ENCODE data around the gene KCNK17.

The KCNK17 gene

DNA sequence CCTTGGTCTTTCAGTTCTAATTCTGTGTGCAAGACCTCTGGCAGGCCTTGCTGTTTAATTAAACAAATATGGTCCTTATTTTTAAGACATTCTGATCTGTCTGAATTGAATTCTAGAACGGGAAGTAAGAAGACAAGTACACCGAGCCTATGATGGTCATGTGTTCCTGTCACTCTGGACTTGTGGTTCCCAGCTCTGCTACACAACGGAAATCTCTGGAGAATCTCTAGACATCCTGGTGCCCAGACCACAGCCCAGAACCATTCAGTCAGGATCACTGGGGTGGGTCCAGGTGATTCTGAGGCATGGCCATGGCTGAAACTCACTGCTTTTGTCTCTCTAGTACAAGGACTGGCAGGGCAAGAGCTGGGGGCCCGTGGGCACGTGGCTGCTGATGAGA is 24.2 kb upstream of the KCNK17 start:
- Histone ChIP-seq H3K4me3 (ENCODE audit: low read length, poor library complexity, severe bottlenecking) (no peak overlapping the region), H3K27me3 (ENCODE audit: insufficient read depth, low read length, poor library complexity, severe bottlenecking) (no peaks in the 10 kb centered on the region), H3K9me2 (replicated peaks; ENCODE audit: low read depth, low read length) (no peaks in the 10 kb centered on the region), H3K36me3 (ENCODE audit: insufficient read depth, low read length) (no peaks in the 10 kb centered on the region), H3K9ac (ENCODE audit: low read depth, low read length, poor library complexity, severe bottlenecking) (no peak overlapping the region), H2AFZ (ENCODE audit: low read length) (no peak overlapping the region), H3K4me1 (ENCODE audit: insufficient read depth, low read length, poor library complexity, severe bottlenecking) (peaks cover 87% of the 10 kb centered on the region), H3K9me3 (ENCODE audit: insufficient read depth, low read depth, low read length) (no peaks in the 10 kb centered on the region), H3F3A (ENCODE audit: low read depth) (peaks cover 11% of the 10 kb centered on the region), H3K79me2 (ENCODE audit: insufficient read depth, low read length) (no peaks in the 10 kb centered on the region), H3K4me2 (ENCODE audit: low read depth, low read length, poor library complexity, severe bottlenecking) (no peak overlapping the region), H4K20me1 (ENCODE audit: insufficient read depth, low read length, poor library complexity, severe bottlenecking) (no peaks in the 10 kb centered on the region)
- TF ChIP-seq EZH2phosphoT487 (IDR thresholded peaks at IDR 0.05; ENCODE audit: borderline replicate concordance) = no peak
- TF ChIP-seq, protein P1, sequence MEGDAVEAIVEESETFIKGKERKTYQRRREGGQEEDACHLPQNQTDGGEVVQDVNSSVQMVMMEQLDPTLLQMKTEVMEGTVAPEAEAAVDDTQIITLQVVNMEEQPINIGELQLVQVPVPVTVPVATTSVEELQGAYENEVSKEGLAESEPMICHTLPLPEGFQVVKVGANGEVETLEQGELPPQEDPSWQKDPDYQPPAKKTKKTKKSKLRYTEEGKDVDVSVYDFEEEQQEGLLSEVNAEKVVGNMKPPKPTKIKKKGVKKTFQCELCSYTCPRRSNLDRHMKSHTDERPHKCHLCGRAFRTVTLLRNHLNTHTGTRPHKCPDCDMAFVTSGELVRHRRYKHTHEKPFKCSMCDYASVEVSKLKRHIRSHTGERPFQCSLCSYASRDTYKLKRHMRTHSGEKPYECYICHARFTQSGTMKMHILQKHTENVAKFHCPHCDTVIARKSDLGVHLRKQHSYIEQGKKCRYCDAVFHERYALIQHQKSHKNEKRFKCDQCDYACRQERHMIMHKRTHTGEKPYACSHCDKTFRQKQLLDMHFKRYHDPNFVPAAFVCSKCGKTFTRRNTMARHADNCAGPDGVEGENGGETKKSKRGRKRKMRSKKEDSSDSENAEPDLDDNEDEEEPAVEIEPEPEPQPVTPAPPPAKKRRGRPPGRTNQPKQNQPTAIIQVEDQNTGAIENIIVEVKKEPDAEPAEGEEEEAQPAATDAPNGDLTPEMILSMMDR (conservative IDR thresholded peaks at IDR 0.05; ENCODE audit: low read length) = no peak

DNA sequence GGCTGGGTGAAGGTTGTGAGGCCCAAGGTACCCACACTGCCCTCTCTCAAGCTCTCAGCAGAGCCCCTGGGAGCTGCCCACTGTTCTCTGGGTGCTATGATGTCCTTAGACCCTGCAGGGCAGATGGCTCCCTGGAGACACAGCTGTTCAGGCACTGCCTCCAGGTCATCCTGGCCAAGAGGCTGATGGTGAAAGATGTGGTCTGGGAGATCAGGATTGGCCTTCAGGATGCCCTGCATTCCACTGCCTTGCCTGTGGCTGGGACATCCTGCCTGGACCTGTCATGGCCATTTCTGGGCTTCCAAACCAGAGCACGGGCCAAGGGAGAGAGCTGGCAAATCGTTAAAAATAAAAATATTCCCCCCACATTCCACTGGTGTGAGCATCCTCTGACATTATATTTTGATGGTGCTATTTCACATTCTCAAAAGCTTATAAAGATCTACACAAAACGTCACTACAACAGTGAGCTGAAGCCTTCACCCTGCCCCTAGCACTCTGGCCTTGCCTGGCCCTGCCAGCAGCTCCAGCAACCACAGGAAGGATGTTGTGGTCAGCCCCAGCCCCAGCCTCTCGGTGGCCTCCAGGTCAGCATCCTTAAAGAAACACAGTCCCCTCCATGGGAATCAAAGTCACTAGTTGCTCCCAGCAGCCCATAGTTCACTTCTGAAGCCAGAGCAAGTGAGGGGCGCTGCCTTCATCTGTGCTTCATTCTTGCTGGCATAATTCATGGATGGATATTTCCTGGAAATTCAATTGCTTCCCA is 21.7 kb upstream of the KCNK17 start:
- Histone ChIP-seq H2AFZ (ENCODE audit: low read length) (no peak overlapping the region), H3K9me2 (replicated peaks; ENCODE audit: low read depth, low read length) (no peaks in the 10 kb centered on the region), H3K36me3 (ENCODE audit: insufficient read depth, low read length) (no peaks in the 10 kb centered on the region), H4K20me1 (ENCODE audit: insufficient read depth, low read length, poor library complexity, severe bottlenecking) (no peaks in the 10 kb centered on the region), H3K9ac (ENCODE audit: low read depth, low read length, poor library complexity, severe bottlenecking) (peak overlapping the region; percentile 75), H3F3A (ENCODE audit: low read depth) (peaks cover 11% of the 10 kb centered on the region), H3K4me1 (ENCODE audit: insufficient read depth, low read length, poor library complexity, severe bottlenecking) (peaks cover 83% of the 10 kb centered on the region), H3K4me2 (ENCODE audit: low read depth, low read length, poor library complexity, severe bottlenecking) (peak overlapping the region; percentile 97), H3K4me3 (ENCODE audit: low read length, poor library complexity, severe bottlenecking) (peak overlapping the region; percentile 71), H3K9me3 (ENCODE audit: insufficient read depth, low read depth, low read length) (no peaks in the 10 kb centered on the region), H3K27me3 (ENCODE audit: insufficient read depth, low read length, poor library complexity, severe bottlenecking) (no peaks in the 10 kb centered on the region), H3K79me2 (ENCODE audit: insufficient read depth, low read length) (no peaks in the 10 kb centered on the region)
- no peak for TF ChIP-seq EZH2phosphoT487 (IDR thresholded peaks at IDR 0.05; ENCODE audit: borderline replicate concordance)
- TF ChIP-seq, protein P1 (conservative IDR thresholded peaks at IDR 0.05; ENCODE audit: low read length) = no peak

DNA sequence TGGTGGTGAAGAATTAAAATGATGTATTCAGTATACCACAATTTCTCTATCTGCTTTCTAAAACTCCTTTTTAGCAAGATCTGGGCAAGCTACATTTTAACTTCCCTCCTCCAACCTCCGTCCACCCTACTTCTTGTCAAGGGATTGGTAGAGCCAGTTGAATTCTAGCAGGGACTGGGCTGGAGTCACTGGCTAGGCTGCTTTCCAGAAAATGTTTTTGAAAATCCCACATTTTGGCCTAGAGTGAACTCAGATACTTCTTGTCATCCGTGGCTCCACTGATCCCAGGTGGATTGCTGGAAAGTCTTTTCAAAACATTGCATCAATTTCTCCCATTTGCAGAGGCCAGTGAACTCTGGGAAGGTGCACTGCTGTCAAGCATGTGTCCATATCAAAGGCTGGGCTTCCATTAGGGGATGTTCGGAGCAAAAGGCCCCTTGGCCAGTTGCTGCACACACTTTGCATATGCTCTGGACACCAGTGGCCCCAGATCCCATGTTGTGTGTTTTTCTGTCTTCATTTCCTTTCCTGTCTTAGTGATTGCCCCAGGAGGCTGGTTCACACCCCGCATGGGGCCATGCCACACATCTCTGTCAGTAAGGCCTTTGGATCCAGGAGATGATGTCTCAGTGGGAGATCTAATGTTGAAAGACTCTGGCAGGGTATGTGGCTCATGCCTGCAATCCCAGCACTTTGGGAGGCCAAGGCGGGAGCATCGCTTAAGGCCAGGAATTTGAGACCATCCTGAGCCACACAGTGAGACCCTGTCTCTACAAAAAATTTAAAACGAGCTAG is 19.6 kb upstream of the KCNK17 start:
- no peak overlapping the region for H3K9ac ChIP-seq (ENCODE audit: low read depth, low read length, poor library complexity, severe bottlenecking)
- H3K9me2 ChIP-seq (replicated peaks; ENCODE audit: low read depth, low read length) = no peaks in the 10 kb centered on the region
- peaks cover 61% of the 10 kb centered on the region for H3K4me1 ChIP-seq (ENCODE audit: insufficient read depth, low read length, poor library complexity, severe bottlenecking)
- H3K4me3 ChIP-seq (ENCODE audit: low read length, poor library complexity, severe bottlenecking) = no peak overlapping the region
- H3K9me3 ChIP-seq (ENCODE audit: insufficient read depth, low read depth, low read length) = no peaks in the 10 kb centered on the region
- H2AFZ ChIP-seq (ENCODE audit: low read length) = no peak overlapping the region
- TF ChIP-seq EZH2phosphoT487 (IDR thresholded peaks at IDR 0.05; ENCODE audit: borderline replicate concordance) = no peak
- TF ChIP-seq, protein P1 (conservative IDR thresholded peaks at IDR 0.05; ENCODE audit: low read length) = no peak
- peaks cover 11% of the 10 kb centered on the region for H3F3A ChIP-seq (ENCODE audit: low read depth)
- no peaks in the 10 kb centered on the region for H3K79me2 ChIP-seq (ENCODE audit: insufficient read depth, low read length)
- no peaks in the 10 kb centered on the region for H3K36me3 ChIP-seq (ENCODE audit: insufficient read depth, low read length)
- H3K4me2 ChIP-seq (ENCODE audit: low read depth, low read length, poor library complexity, severe bottlenecking) = no peak overlapping the region
- no peaks in the 10 kb centered on the region for H3K27me3 ChIP-seq (ENCODE audit: insufficient read depth, low read length, poor library complexity, severe bottlenecking)
- H4K20me1 ChIP-seq (ENCODE audit: insufficient read depth, low read length, poor library complexity, severe bottlenecking) = no peaks in the 10 kb centered on the region
